Measurements from ENCODE around the gene PTCH2.
A peak's percentile ranks its signal among the peaks of the same experiment; 100 is the strongest.

Gene PTCH2

GRCh38 chr1:44786138-44786840, 56.8 kb downstream of the PTCH2 start:
- no peaks in the 10 kb centered on the region for H3K36me3 ChIP-seq (replicated peaks)
- H3K27ac ChIP-seq: peak overlapping the region; percentile 27
- DNase-seq: peak; percentile 66
- no peaks in the 10 kb centered on the region for H3K27me3 ChIP-seq (replicated peaks)
- peak; percentile 99 for TF ChIP-seq CTCF (IDR thresholded peaks at IDR 0.05; ENCODE audit: low read depth, low read length, missing control alignments)
- H3K4me3 ChIP-seq (ENCODE audit: low read depth, low read length): peak overlapping the region; percentile 54
- in situ Hi-C loops (cut with HindIII; ENCODE audit: low pct_ligation_motif_present, low sequenced_read_pairs): no loop called here

- no peak for TF ChIP-seq CTCF (IDR thresholded peaks at IDR 0.05; ENCODE audit: low read depth, low read length, missing control alignments)
- in situ Hi-C loops (cut with HindIII; ENCODE audit: low pct_ligation_motif_present, low sequenced_read_pairs): no loop called here
- Histone ChIP-seq H3K36me3 (replicated peaks) (peaks cover 6% of the 10 kb centered on the region), H3K4me3 (ENCODE audit: low read depth, low read length) (peak overlapping the region; percentile 54), H3K27ac (no peak overlapping the region), H3K27me3 (replicated peaks) (no peaks in the 10 kb centered on the region)
- DNase-seq: no peak
Measured at GRCh38 chr1:44785501-44786137, 57.4 kb downstream of the PTCH2 start.

- in situ Hi-C loops (cut with HindIII; ENCODE audit: low pct_ligation_motif_present, low sequenced_read_pairs): no loop called here
- Histone ChIP-seq H3K27ac (no peak overlapping the region), H3K27me3 (replicated peaks) (no peaks in the 10 kb centered on the region), H3K36me3 (replicated peaks) (peaks cover 11% of the 10 kb centered on the region), H3K4me3 (ENCODE audit: low read depth, low read length) (no peak overlapping the region)
- peak; percentile 0 for TF ChIP-seq CTCF (IDR thresholded peaks at IDR 0.05; ENCODE audit: low read depth, low read length, missing control alignments)
- DNase-seq: no peak
Measured at GRCh38 chr1:44785029-44785380, 58.0 kb downstream of the PTCH2 start.

- peaks cover 17% of the 10 kb centered on the region for H3K36me3 ChIP-seq (replicated peaks)
- peak overlapping the region; percentile 35 for H3K4me3 ChIP-seq (ENCODE audit: low read depth, low read length)
- in situ Hi-C loops (cut with HindIII; ENCODE audit: low pct_ligation_motif_present, low sequenced_read_pairs): no loop called here
- H3K27me3 ChIP-seq (replicated peaks): no peaks in the 10 kb centered on the region
- TF ChIP-seq CTCF (IDR thresholded peaks at IDR 0.05; ENCODE audit: low read depth, low read length, missing control alignments): peak; percentile 28
- H3K27ac ChIP-seq: no peak overlapping the region
- DNase-seq: no peak
Measured at GRCh38 chr1:44784094-44785028, 58.7 kb downstream of the PTCH2 start.

GRCh38 chr1:44783697-44784093, 59.4 kb downstream of the PTCH2 start:
- Histone ChIP-seq H3K4me3 (ENCODE audit: low read depth, low read length) (peak overlapping the region; percentile 35), H3K27me3 (replicated peaks) (no peaks in the 10 kb centered on the region), H3K27ac (no peak overlapping the region), H3K36me3 (replicated peaks) (peaks cover 24% of the 10 kb centered on the region)
- no peak for DNase-seq
- in situ Hi-C loops (cut with HindIII; ENCODE audit: low pct_ligation_motif_present, low sequenced_read_pairs): no loop called here
- TF ChIP-seq CTCF (IDR thresholded peaks at IDR 0.05; ENCODE audit: low read depth, low read length, missing control alignments): no peak
